GM12891 (cell line): ENCODE results near the gene KIAA1614.
A peak's percentile ranks its signal among the peaks of the same experiment; 100 is the strongest.

ENCODE experiments used
- DNase-seq: peaks from one replicate; pipeline ENCODE4 v3.0.0; 2011; ENCODE audit warnings: low spot score; ENCODE audit not compliant: insufficient read length
- FAIRE-seq: peaks from 2 replicates; lab custom pipeline; 2011; peaks lifted over from hg19 to GRCh38; lab: Jason Lieb, UNC
- PAX5 ChIP-seq: IDR thresholded peaks from 2 replicates; pipeline ENCODE4 v1.6.1; 2011; ENCODE audit warnings: low read length, moderate library complexity, mild to moderate bottlenecking; ENCODE audit not compliant: insufficient read depth, severe bottlenecking
- POLR2A ChIP-seq: IDR thresholded peaks from 2 replicates; pipeline ENCODE4 v1.6.1; 2011; ENCODE audit warnings: low read depth, low read length, control low read depth
- POLR2AphosphoS5 ChIP-seq: IDR thresholded peaks from 2 replicates; pipeline ENCODE4 v1.6.1; 2011; ENCODE audit warnings: low read depth, low read length, control low read depth
- POU2F2 ChIP-seq: IDR thresholded peaks from 2 replicates; pipeline ENCODE4 v1.6.1; 2011; ENCODE audit warnings: low read depth, mild to moderate bottlenecking, control low read depth, low read length, moderate library complexity
- SPI1 ChIP-seq: IDR thresholded peaks from 2 replicates; pipeline ENCODE4 v1.6.1; 2011; ENCODE audit warnings: low read depth, low read length, control low read depth
- TAF1 ChIP-seq: IDR thresholded peaks from 2 replicates; pipeline ENCODE4 v1.6.1; 2011; ENCODE audit warnings: low read depth, low read length, control low read depth

Gene KIAA1614

GRCh38 chr1:180923887-180924286, 11.2 kb downstream of the KIAA1614 start:
- FAIRE-seq = no peak
- TF ChIP-seq POLR2AphosphoS5 (no peak), POU2F2 (no peak), PAX5 (no peak), SPI1 (no peak), TAF1 (no peak), POLR2A (no peak)

GRCh38 chr1:180924939-180925338, 12.2 kb downstream of the KIAA1614 start:
- DNase-seq = no peak
- TF ChIP-seq POU2F2 (no peak), SPI1 (peak; percentile 41; the same call in 1 of the 2 replicates)
- no peak for FAIRE-seq

More at GRCh38 chr1:180923887-180924286, 11.2 kb downstream of the KIAA1614 start:
- DNase-seq = no peak

GRCh38 chr1:180925471-180926051, 12.9 kb downstream of the KIAA1614 start:
- no peak for TF ChIP-seq POU2F2
- TF ChIP-seq SPI1 = no peak
- TF ChIP-seq POLR2AphosphoS5 = no peak
- no peak for TF ChIP-seq POLR2A
- FAIRE-seq (no peak), DNase-seq (no peak)

GRCh38 chr1:180926164-180926981, 13.7 kb downstream of the KIAA1614 start:
- DNase-seq (no peak), FAIRE-seq (no peak)
- TF ChIP-seq POLR2AphosphoS5 (no peak), POLR2A (no peak), TAF1 (no peak), POU2F2 (no peak), PAX5 (no peak), SPI1 (no peak)

GRCh38 chr1:180927348-180927747, 14.7 kb downstream of the KIAA1614 start:
- DNase-seq = no peak
- TF ChIP-seq POLR2AphosphoS5 (no peak), PAX5 (no peak), POU2F2 (no peak), SPI1 (no peak), POLR2A (no peak)
- no peak for FAIRE-seq

GRCh38 chr1:180927841-180928240, 15.1 kb downstream of the KIAA1614 start:
- FAIRE-seq (no peak), DNase-seq (no peak)

GRCh38 chr1:180928331-180929230, 15.9 kb downstream of the KIAA1614 start:
- no peak for FAIRE-seq
- TF ChIP-seq TAF1 (no peak), POLR2AphosphoS5 (no peak), PAX5 (no peak), POLR2A (no peak), POU2F2 (no peak), SPI1 (no peak)
- no peak for DNase-seq

More at GRCh38 chr1:180927841-180928240, 15.1 kb downstream of the KIAA1614 start:
- TF ChIP-seq PAX5 = no peak

- FAIRE-seq (no peak), DNase-seq (no peak)
- TF ChIP-seq POU2F2 (no peak), TAF1 (no peak), POLR2AphosphoS5 (no peak), SPI1 (no peak), PAX5 (no peak), POLR2A (no peak)
Observed at GRCh38 chr1:180929389-180929788, 16.7 kb downstream of the KIAA1614 start.

GRCh38 chr1:180930687-180931086, 18.0 kb downstream of the KIAA1614 start:
- no peak for TF ChIP-seq POLR2AphosphoS5
- FAIRE-seq (no peak), DNase-seq (no peak)
